K562 (cell line): ENCODE results near the gene NPFF. TPM values are rescaled to one million over a fixed set of nuclear protein-coding genes. Genes with fewer than 3 reads are reported as not detected.

Source experiments
- ATAC-seq: fragments of 200-7000 bp; cut with Tn5 transposase; 3 replicates; pipeline ENCODE4 v1.9.1; 2020; ENCODE audit warnings: moderate library complexity
- BruUV-seq: library from RNA; stranded (reverse); fragments of 400-500 nt; replicated peaks from 2 replicates; lab custom pipeline; 2021; lab: Mats Ljungman, UMichigan
- CTCF ChIA-PET: fragments of 300-600 bp; formaldehyde crosslinking; extraction: SDS; loops from one replicate; lab custom pipeline; 2021; ENCODE audit warnings: low intra/inter-chr PET ratio; lab: Yijun Ruan, JAX
- POLR2A ChIA-PET: fragments of 300-600, 350-650 bp; sonication (Branson Sonifier 250); formaldehyde crosslinking; extraction: SDS; loops from one replicate; lab custom pipeline; 2021; ENCODE audit warnings: antibody characterized with exemption, inconsistent platforms; lab: Yijun Ruan, JAX
- DNase-seq, 4 experiments: peaks; one replicate each; pipeline versions ENCODE4 v3.0.0 to v3.0.0-alpha.2; 2011 to 2018; ENCODE audit warnings: low spot score in 3 of 4, mixed read lengths in 3 of 4; ENCODE audit errors: extremely low read depth in 1 of 4
- FAIRE-seq: peaks from 2 replicates; lab custom pipeline; 2011; peaks lifted over from hg19 to GRCh38; lab: Jason Lieb, UNC
- H2AFZ ChIP-seq: 2 replicates; pipeline ENCODE4 v1.6.0; 2011; ENCODE audit warnings: low read depth, low read length, control low read depth, inconsistent platforms
- H3K27ac ChIP-seq: fragments of 200-600 bp; 3 replicates; pipeline ENCODE4 v1.8.0; 2011; ENCODE audit warnings: low read depth, mild to moderate bottlenecking, control low read depth, inconsistent platforms, low read length, moderate library complexity, mixed read lengths; ENCODE audit errors: extremely low read depth
- H3K27me3 ChIP-seq, 2 experiments: fragments of 300-600 bp in 1 of 2; 2 replicates in 1 of 2; 3 replicates in 1 of 2; pipeline versions ENCODE4 v1.6.0 to v1.8.0; 2011; ENCODE audit warnings: inconsistent platforms in 2 of 2, low read length in 2 of 2, mild to moderate bottlenecking in 1 of 2, mixed read lengths in 1 of 2, moderate library complexity in 1 of 2; ENCODE audit not compliant: control insufficient read depth in 2 of 2, insufficient read depth in 2 of 2
- H3K36me3 ChIP-seq: fragments of 300-600 bp; 3 replicates; pipeline ENCODE4 v1.8.0; 2011; ENCODE audit warnings: mild to moderate bottlenecking, low read length, inconsistent platforms; ENCODE audit not compliant: control insufficient read depth, insufficient read depth
- H3K4me1 ChIP-seq, 2 experiments: fragments of 200-600 bp in 1 of 2; replicated peaks in 1 of 2; 2 replicates in 1 of 2; 3 replicates in 1 of 2; pipeline versions ENCODE4 v1.5.1 to v1.8.0; 2011; ENCODE audit warnings: inconsistent platforms in 2 of 2, low read length in 2 of 2, mild to moderate bottlenecking in 1 of 2, mixed read lengths in 1 of 2, moderate library complexity in 1 of 2; ENCODE audit not compliant: control insufficient read depth in 2 of 2, insufficient read depth in 2 of 2
- H3K4me2 ChIP-seq: 2 replicates; pipeline ENCODE4 v1.6.1; 2011; ENCODE audit warnings: low read length, control low read depth, inconsistent platforms, mixed read lengths; ENCODE audit not compliant: insufficient read depth
- H3K4me3 ChIP-seq: fragments of 200-600 bp; sonication (generic), shearing (Covaris generic); 2 replicates; pipeline ENCODE4 v1.5.1; 2016; ENCODE audit warnings: control low read depth, inconsistent platforms
- H3K79me2 ChIP-seq: fragments of 200-600 bp; 3 replicates; pipeline ENCODE4 v1.8.0; 2011; ENCODE audit warnings: low read length, inconsistent platforms; ENCODE audit not compliant: control insufficient read depth, insufficient read depth
- H3K9ac ChIP-seq, 2 experiments: 2 replicates each; pipeline versions ENCODE4 v1.6.0 to v1.6.1; 2011; ENCODE audit warnings: low read depth in 2 of 2, low read length in 2 of 2, control low read depth in 1 of 2, inconsistent platforms in 1 of 2, mild to moderate bottlenecking in 1 of 2, mixed read lengths in 1 of 2; ENCODE audit not compliant: insufficient read depth in 1 of 2
- H3K9me1 ChIP-seq: one replicate; pipeline ENCODE4 v1.6.0; 2011; ENCODE audit warnings: inconsistent platforms, mild to moderate bottlenecking, low read length, moderate library complexity; ENCODE audit not compliant: control insufficient read depth, insufficient read depth
- H3K9me3 ChIP-seq: replicated peaks from 2 replicates; pipeline ENCODE4 v1.5.1; 2011; ENCODE audit warnings: low read depth, low read length, inconsistent platforms; ENCODE audit not compliant: control insufficient read depth, insufficient read depth
- H4K20me1 ChIP-seq: replicated peaks from 2 replicates; pipeline ENCODE4 v1.6.1; 2011; ENCODE audit warnings: low read length, inconsistent platforms, mixed read lengths; ENCODE audit not compliant: control insufficient read depth, insufficient read depth
- POLR2AphosphoS5 ChIP-seq: IDR thresholded peaks from 2 replicates; pipeline ENCODE4 v1.6.1; 2011; ENCODE audit warnings: mild to moderate bottlenecking, low read depth, low read length, moderate library complexity; ENCODE audit not compliant: control insufficient read depth, insufficient read depth
- RBFOX2 ChIP-seq: fragments of 200-400 bp; formaldehyde crosslinking; IDR thresholded peaks from 2 replicates; pipeline ENCODE4 v1.6.1; 2017; ENCODE audit warnings: low read depth, mild to moderate bottlenecking, low read length, moderate library complexity
- RBM25 ChIP-seq: fragments of 200-400 bp; formaldehyde crosslinking; IDR thresholded peaks from 2 replicates; pipeline ENCODE4 v1.6.1; 2018; ENCODE audit warnings: low read length, low read depth, moderate library complexity; ENCODE audit not compliant: severe bottlenecking
- ZNF134 ChIP-seq: fragments of 250-450 bp; sonication (Bioruptor Pico); conservative IDR thresholded peaks from 2 replicates; pipeline ENCODE4 v1.4.0; 2020
- ZNF444 ChIP-seq: fragments of 250-450 bp; sonication (Bioruptor Pico); IDR thresholded peaks from 2 replicates; pipeline ENCODE4 v1.4.0; 2020; ENCODE audit warnings: mild to moderate bottlenecking, moderate library complexity
- WGBS: fragments of 100-300 bp; shearing (Covaris generic); methylation state at CpG from one replicate; pipeline ENCODE4 v1.1.6; 2016; ENCODE audit warnings: low coverage, mixed read lengths; ENCODE audit not compliant: insufficient coverage; ENCODE audit errors: missing lambda C conversion rate; 5-methylcytosine and 5-hydroxymethylcytosine counted together
- in situ Hi-C: fragments of 300-500 bp; cut with MboI; formaldehyde crosslinking; loops from 4 replicates; pipeline ENCODE4 v1.15.0; 2018; ENCODE audit warnings: inconsistent platforms, mixed read lengths
- intact Hi-C: fragments of 100-400 bp; cut with micrococcal nuclease; formaldehyde crosslinking; loops from 2 replicates; pipeline ENCODE4 v1.14.2; 2022
- polyA plus RNA-seq, 8 experiments: library from polyadenylated mRNA; depleted of rRNA in 4 of 8; stranded (reverse) in 5 of 8; unstranded in 3 of 8; fragments of >200 nt; fragmentation: Nextera tagmentation in 2 of 8; fragmentation: Illumina TruSeq in 1 of 8; extraction: Ambion mirVana in 2 of 8; extraction: Trizol in 1 of 8; gene quantifications; 2 replicates each; pipeline versions ENCODE4 v1.2.1 to v1.2.3, GENCODE V29; 2011 to 2014; ENCODE audit warnings: inconsistent platforms in 1 of 8, missing spikeins in 1 of 8
- total RNA-seq, 7 experiments: library from RNA; depleted of rRNA in 6 of 7; stranded (reverse); fragments of >200 nt in 6 of 7; fragmentation: Illumina TruSeq in 2 of 7; extraction: Trizol in 2 of 7; gene quantifications; 2 replicates each; pipeline versions ENCODE4 v1.2.1 to v1.2.3, GENCODE V29; 2011 to 2021; ENCODE audit warnings: low replicate concordance in 1 of 7

NPFF gene
- total and polyA plus RNA-seq, 9 of the 15 experiments (the other 6 are each of a cell fraction or from before 2014, with no cell fraction given) = 0.15 to 1.2 (median 0.55) TPM; not detected in 6

- TF ChIP-seq ZNF444 (CRISPR knock-in tag) (no peak), RBM25 (no peak), POLR2AphosphoS5 (peak; percentile 41)
Measured at GRCh38 chr12:53468282-53468681, 39.0 kb downstream of the NPFF start (continued).

- Histone ChIP-seq H3K4me1 (peaks cover 0 to 3% of the 10 kb centered on the region in 2 experiments; a peak in 2 of 5 replicates), H3K4me2 (no peak overlapping the region), H3K4me3 (no peak overlapping the region), H3K9me1 (no peaks in the 10 kb centered on the region), H3K79me2 (peaks cover 77% of the 10 kb centered on the region), H3K36me3 (peaks cover 100% of the 10 kb centered on the region), H4K20me1 (peaks cover 21% of the 10 kb centered on the region), H3K27me3 (no peaks in the 10 kb centered on the region), H2AFZ (no peak overlapping the region), H3K27ac (no peak overlapping the region), H3K9me3 (no peaks in the 10 kb centered on the region), H3K9ac (no peak overlapping the region)
- no peak for DNase-seq
- TF ChIP-seq ZNF134 (CRISPR knock-in tag) (no peak), RBFOX2 (0 out of 2 replicates have a peak, but pooled peaks have one; percentile 29)
- no peak for ATAC-seq
- intact Hi-C loops (no loop called here), in situ Hi-C loops (no loop called here)
- ChIA-PET CTCF (no interaction called here), POLR2A (interaction anchor here (1.4 to 8.8 kb wide), 4 partner anchors 7 to 33 kb away, joined by 4 to 99 read pairs (median 46); partner anchors contain the start of gene TARBP2)
- WGBS = 96% methylated on average over 2 of the region's 2 CpGs
- BruUV-seq = TSS peak; percentile 10
- no peak for FAIRE-seq
Measured at GRCh38 chr12:53467880-53468279, 39.4 kb downstream of the NPFF start.
